Astrocyte (in vitro differentiated cells and primary cell): ENCODE results near the gene METTL27. TPM values are rescaled to one million over a fixed set of nuclear protein-coding genes. Genes with fewer than 3 reads are reported as not detected.
"Not testable (repeated sequence)": the region's sequence is repeated elsewhere in the genome, so short reads cannot be mapped to it uniquely, and the experiment has no call there.

Experiments
- DNase-seq: peaks from one replicate; pipeline ENCODE4 v3.0.0-alpha.2; 2010; ENCODE audit warnings: low read depth
- FAIRE-seq: peaks from 2 replicates; lab custom pipeline; 2011; peaks lifted over from hg19 to GRCh38; lab: Jason Lieb, UNC
- H2AFZ ChIP-seq: 2 replicates; pipeline ENCODE4 v1.6.0; 2012; ENCODE audit warnings: low read depth, low read length, inconsistent platforms
- H3K27ac ChIP-seq: 2 replicates; pipeline ENCODE4 v1.5.1; 2011; ENCODE audit warnings: low read depth, low read length, inconsistent platforms
- H3K27me3 ChIP-seq: 2 replicates; pipeline ENCODE4 v1.6.0; 2011; ENCODE audit warnings: low read length, inconsistent platforms; ENCODE audit not compliant: insufficient read depth
- H3K36me3 ChIP-seq: 2 replicates; pipeline ENCODE4 v1.5.1; 2011; ENCODE audit warnings: low read length, inconsistent platforms; ENCODE audit not compliant: insufficient read depth
- H3K4me1 ChIP-seq: 2 replicates; pipeline ENCODE4 v1.5.1; 2011; ENCODE audit warnings: low read length, inconsistent platforms; ENCODE audit not compliant: insufficient read depth
- H3K4me2 ChIP-seq: 2 replicates; pipeline ENCODE4 v1.6.0; 2012; ENCODE audit warnings: low read length, inconsistent platforms
- H3K4me3 ChIP-seq: 2 replicates; pipeline ENCODE4 v1.5.1; 2011; ENCODE audit warnings: low read depth, mild to moderate bottlenecking, low read length, inconsistent platforms; ENCODE audit not compliant: insufficient read depth
- H3K79me2 ChIP-seq: 2 replicates; pipeline ENCODE4 v1.6.0; 2012; ENCODE audit warnings: mild to moderate bottlenecking, low read length, inconsistent platforms; ENCODE audit not compliant: insufficient read depth
- H3K9ac ChIP-seq: 2 replicates; pipeline ENCODE4 v1.6.0; 2012; ENCODE audit warnings: mild to moderate bottlenecking, low read length, inconsistent platforms
- H3K9me3 ChIP-seq: 2 replicates; pipeline ENCODE4 v1.5.1; 2012; ENCODE audit warnings: low read depth, mild to moderate bottlenecking, low read length, inconsistent platforms; ENCODE audit not compliant: insufficient read depth
- H4K20me1 ChIP-seq: 2 replicates; pipeline ENCODE4 v1.6.0; 2012; ENCODE audit warnings: low read length, inconsistent platforms; ENCODE audit not compliant: insufficient read depth
- H3K27ac Mint-ChIP-seq: one replicate; pipeline ENCODE4 v1.8.0; 2021; ENCODE audit warnings: mild to moderate bottlenecking, mixed read lengths; ENCODE audit not compliant: unreplicated experiment
- H3K27me3 Mint-ChIP-seq: one replicate; pipeline ENCODE4 v1.8.0; 2021; ENCODE audit warnings: low read depth, mixed read lengths; ENCODE audit not compliant: unreplicated experiment
- H3K36me3 Mint-ChIP-seq: one replicate; pipeline ENCODE4 v1.8.0; 2021; ENCODE audit warnings: low read depth, mixed read lengths; ENCODE audit not compliant: unreplicated experiment
- H3K4me1 Mint-ChIP-seq: one replicate; pipeline ENCODE4 v1.8.0; 2021; ENCODE audit warnings: low read depth, mixed read lengths; ENCODE audit not compliant: unreplicated experiment
- H3K4me3 Mint-ChIP-seq: one replicate; pipeline ENCODE4 v1.8.0; 2021; ENCODE audit warnings: mild to moderate bottlenecking, moderate library complexity, mixed read lengths; ENCODE audit not compliant: unreplicated experiment
- H3K9me3 Mint-ChIP-seq: one replicate; pipeline ENCODE4 v1.8.0; 2021; ENCODE audit warnings: mild to moderate bottlenecking, mixed read lengths; ENCODE audit not compliant: unreplicated experiment
- CTCF ChIP-seq: IDR thresholded peaks from 2 replicates; pipeline ENCODE4 v1.5.1; 2011; ENCODE audit warnings: low read depth, mild to moderate bottlenecking, inconsistent platforms, low read length, moderate library complexity; ENCODE audit not compliant: insufficient read depth
- EZH2 ChIP-seq: IDR thresholded peaks from 2 replicates; pipeline ENCODE4 v1.6.1; 2012; ENCODE audit warnings: mild to moderate bottlenecking, low read length, inconsistent platforms; ENCODE audit not compliant: insufficient read depth
- total RNA-seq: library from RNA; stranded (reverse); gene quantifications from 2 replicates; pipeline ENCODE4 v1.2.1, GENCODE V29; 2021

METTL27 gene
- total RNA-seq, 1 donor from 2014 or later = 2.5 TPM

GRCh38 chr7:73838642-73839041, 3.7 kb downstream of the METTL27 start:
- Histone ChIP-seq H3K4me1 (no peaks in the 10 kb centered on the region), H2AFZ (no peak overlapping the region), H3K36me3 (no peaks in the 10 kb centered on the region), H3K4me2 (no peak overlapping the region), H3K79me2 (no peaks in the 10 kb centered on the region), H3K27me3 (no peaks in the 10 kb centered on the region), H3K9me3 (no peaks in the 10 kb centered on the region), H3K9ac (no peak overlapping the region), H3K27ac (no peak overlapping the region), H4K20me1 (no peaks in the 10 kb centered on the region), H3K4me3 (no peak overlapping the region)
- Mint-ChIP-seq H3K9me3 (no peaks in the 10 kb centered on the region), H3K36me3 (no peaks in the 10 kb centered on the region), H3K27ac (no peak overlapping the region), H3K4me1 (peaks cover 3% of the 10 kb centered on the region), H3K27me3 (no peaks in the 10 kb centered on the region), H3K4me3 (no peak overlapping the region)
- DNase-seq (no peak), FAIRE-seq (no peak)
- TF ChIP-seq CTCF (no peak), EZH2 (no peak)

GRCh38 chr7:73837167-73837566, 5.1 kb downstream of the METTL27 start:
- not testable (repeated sequence) for H3K9me3 Mint-ChIP-seq, H3K9me3 ChIP-seq, FAIRE-seq

GRCh38 chr7:73834626-73835191, 7.6 kb downstream of the METTL27 start:
- H3K4me1 ChIP-seq = peaks cover 6% of the 10 kb centered on the region
- H3K36me3 Mint-ChIP-seq = no peaks in the 10 kb centered on the region
- no peaks in the 10 kb centered on the region for H3K9me3 ChIP-seq
- H3K4me2 ChIP-seq = no peak overlapping the region
- H4K20me1 ChIP-seq = no peaks in the 10 kb centered on the region
- H3K9ac ChIP-seq = no peak overlapping the region
- no peak for FAIRE-seq
- H3K79me2 ChIP-seq = no peaks in the 10 kb centered on the region
- no peaks in the 10 kb centered on the region for H3K27me3 Mint-ChIP-seq
- no peak overlapping the region for H3K27ac ChIP-seq
- TF ChIP-seq CTCF (no peak), EZH2 (no peak)
- DNase-seq = no peak
- no peaks in the 10 kb centered on the region for H3K36me3 ChIP-seq
- no peaks in the 10 kb centered on the region for H3K9me3 Mint-ChIP-seq
- no peaks in the 10 kb centered on the region for H3K27me3 ChIP-seq
- peaks cover 25% of the 10 kb centered on the region for H3K4me1 Mint-ChIP-seq
- no peak overlapping the region for H3K27ac Mint-ChIP-seq
- no peak overlapping the region for H2AFZ ChIP-seq
- no peak overlapping the region for H3K4me3 Mint-ChIP-seq
- H3K4me3 ChIP-seq = no peak overlapping the region

More at GRCh38 chr7:73837167-73837566, 5.1 kb downstream of the METTL27 start:
- H3K9ac ChIP-seq, H3K27ac ChIP-seq, H2AFZ ChIP-seq, H3K4me2 ChIP-seq, H4K20me1 ChIP-seq, H3K4me3 ChIP-seq, H3K4me1 Mint-ChIP-seq, H3K4me3 Mint-ChIP-seq, H3K79me2 ChIP-seq, H3K27me3 Mint-ChIP-seq, DNase-seq, H3K36me3 Mint-ChIP-seq, H3K27me3 ChIP-seq, H3K4me1 ChIP-seq, H3K27ac Mint-ChIP-seq, H3K36me3 ChIP-seq: not testable (repeated sequence)
